GM19099 (cell line): ENCODE measurements around the gene CAMK2G.

Experiments
- POLR2A ChIP-seq: IDR thresholded peaks from 3 replicates; pipeline ENCODE4 v1.6.1; 2011; ENCODE audit warnings: low read depth; ENCODE audit not compliant: insufficient read length; ENCODE audit errors: extremely low read depth

The CAMK2G gene

GRCh38 chr10:73873142-73873837, 1.1 kb downstream of the CAMK2G start:
- no peak for TF ChIP-seq POLR2A

- no peak for TF ChIP-seq POLR2A
These were observed 2.1 kb downstream of the CAMK2G start for GRCh38 chr10:73872190-73872710.

DNA sequence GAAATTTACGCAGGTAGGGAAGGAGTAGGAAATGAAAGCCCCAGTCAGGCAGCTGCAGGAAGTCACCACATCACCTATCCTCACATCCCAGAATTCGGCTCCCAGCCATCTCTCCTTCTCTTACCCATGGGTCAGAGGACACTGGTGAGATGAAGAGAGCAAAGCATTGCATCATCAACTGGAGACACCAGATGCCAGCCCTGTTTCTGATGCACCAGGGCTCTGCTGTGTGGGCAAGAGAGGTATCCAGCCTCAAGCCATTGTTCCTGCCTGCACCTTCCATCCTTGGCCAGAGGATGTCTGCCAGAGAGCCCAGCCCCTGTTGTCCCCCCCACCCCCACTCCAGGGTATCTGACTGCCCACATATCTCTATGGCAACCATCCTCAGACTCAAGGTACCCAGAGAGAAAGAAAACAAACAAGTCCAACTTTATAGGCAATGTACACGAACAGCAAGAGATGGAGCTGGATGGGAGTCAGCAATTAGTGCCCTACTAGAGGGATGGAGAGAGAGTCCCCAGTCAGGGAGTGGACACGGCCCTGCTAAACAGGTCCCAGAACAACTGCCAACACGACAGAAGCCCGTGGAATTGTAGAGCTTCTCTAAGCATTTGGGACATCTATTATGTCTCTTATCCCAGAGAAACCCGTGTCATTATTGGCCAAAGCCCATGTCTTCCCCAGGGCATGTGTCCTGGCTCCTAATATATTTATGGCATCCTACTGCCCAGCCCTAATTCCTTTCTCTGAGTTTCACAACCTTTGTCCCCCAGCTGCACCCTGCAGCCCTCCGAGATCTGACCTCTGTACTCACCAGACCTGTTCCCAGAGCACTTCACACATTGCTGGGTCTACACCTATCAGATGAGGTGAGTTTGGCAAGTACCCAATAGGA, 2.8 kb downstream of the CAMK2G start:
- no peak for TF ChIP-seq POLR2A

- no peak for TF ChIP-seq POLR2A
These were observed 5.6 kb downstream of the CAMK2G start for GRCh38 chr10:73868655-73869195.

DNA sequence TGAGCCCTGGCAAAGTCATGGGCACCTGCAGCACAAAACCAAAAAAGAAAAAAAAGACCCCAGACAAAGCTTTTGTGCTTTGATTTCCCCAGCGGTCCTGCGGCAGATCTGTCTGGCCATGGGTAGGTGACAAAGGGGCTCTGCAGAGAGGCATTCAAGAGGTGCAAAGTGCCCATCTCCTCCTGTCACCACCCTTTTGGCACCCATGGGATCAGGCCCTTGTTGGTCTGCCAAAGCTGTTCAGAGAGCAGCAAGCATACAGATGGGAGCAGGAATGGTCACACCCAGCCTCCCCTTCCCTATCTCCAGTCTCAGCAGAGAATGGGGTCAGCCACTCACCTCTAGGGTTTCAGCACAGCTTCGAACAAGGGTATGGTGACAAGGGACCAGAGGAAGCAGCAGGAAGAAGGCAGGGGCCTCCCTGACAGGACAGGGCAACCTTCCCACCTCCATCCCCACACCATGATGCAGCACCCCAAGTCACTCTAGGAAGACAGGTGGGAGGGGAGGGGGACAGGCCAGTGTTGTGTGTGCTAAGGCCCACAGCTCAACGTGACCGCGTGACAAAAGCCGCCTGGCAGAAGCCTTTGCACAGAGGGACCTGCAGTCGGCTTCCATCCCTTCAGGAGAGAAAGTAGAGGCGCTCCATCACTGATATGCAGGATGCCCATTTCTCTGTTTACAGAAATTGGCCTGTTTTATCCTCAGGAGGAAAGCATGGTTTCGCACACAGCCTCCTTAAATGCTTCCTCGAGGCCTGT, 6.3 kb downstream of the CAMK2G start:
- no peak for TF ChIP-seq POLR2A

DNA sequence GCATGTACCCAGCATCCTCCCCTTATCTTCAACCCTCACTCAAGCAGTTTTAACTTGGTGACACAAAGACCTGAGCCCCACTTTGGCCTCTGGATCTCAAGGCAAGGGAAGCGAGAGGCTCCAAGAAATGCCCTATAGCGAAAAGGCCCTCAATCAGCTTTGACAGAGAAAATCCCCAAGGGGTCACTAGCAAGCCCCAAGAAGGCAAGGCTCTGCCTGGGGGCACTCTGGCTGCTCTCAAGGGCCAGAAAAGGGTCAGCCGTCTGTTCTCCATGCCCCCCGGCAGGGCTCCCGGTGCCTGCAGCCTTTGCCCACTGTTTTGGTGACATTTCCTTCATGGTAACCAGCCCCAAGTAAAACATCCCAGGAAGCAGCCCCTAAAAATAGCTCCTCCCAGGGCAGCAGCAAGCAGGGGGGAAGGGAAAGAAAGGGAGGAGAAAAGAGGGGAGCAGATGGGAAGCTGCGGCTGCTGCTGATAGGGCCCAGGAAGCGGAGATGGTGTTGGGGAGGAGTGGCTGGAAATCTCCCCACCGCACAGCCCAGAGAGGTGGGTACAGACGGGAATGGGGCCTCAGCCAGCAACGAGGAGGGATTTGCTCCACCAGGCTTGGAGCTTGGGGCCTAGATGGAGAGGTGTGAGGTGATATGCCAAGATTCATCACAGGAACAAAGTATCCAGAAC, 7.1 kb downstream of the CAMK2G start:
- TF ChIP-seq POLR2A = no peak

- TF ChIP-seq POLR2A = no peak
These were observed 7.7 kb downstream of the CAMK2G start for GRCh38 chr10:73866621-73867020.

GRCh38 chr10:73865459-73866442, 8.6 kb downstream of the CAMK2G start:
- TF ChIP-seq POLR2A = no peak

- TF ChIP-seq POLR2A = no peak
These were observed 9.3 kb downstream of the CAMK2G start for GRCh38 chr10:73865107-73865458.

- no peak for TF ChIP-seq POLR2A
These were observed 10.1 kb downstream of the CAMK2G start for GRCh38 chr10:73864229-73864628.

GRCh38 chr10:73863039-73863817, 11.1 kb downstream of the CAMK2G start:
- no peak for TF ChIP-seq POLR2A

- TF ChIP-seq POLR2A = no peak
These were observed 12.3 kb downstream of the CAMK2G start for GRCh38 chr10:73862011-73862410.
